GM12875 (cell line): ENCODE measurements around the gene TRPV6.

Experiments
- H3K4me3 ChIP-seq: one replicate; pipeline ENCODE4 v1.5.1; 2011; ENCODE audit warnings: low read depth, low read length, control low read depth
- CTCF ChIP-seq: IDR thresholded peaks from 2 replicates; pipeline ENCODE4 v1.5.1; 2011; ENCODE audit warnings: low read depth, mild to moderate bottlenecking, control low read depth, inconsistent platforms, low read length, moderate library complexity, borderline replicate concordance; ENCODE audit not compliant: insufficient read depth

Gene TRPV6

GRCh38 chr7:142885311-142886230, at the start of gene TRPV6:
Gene TRPV6 (minus strand): TSS chr7:142885745.
- TF ChIP-seq CTCF: no peak
- no peak within 1 kb of the TSS for H3K4me3 ChIP-seq

DNA sequence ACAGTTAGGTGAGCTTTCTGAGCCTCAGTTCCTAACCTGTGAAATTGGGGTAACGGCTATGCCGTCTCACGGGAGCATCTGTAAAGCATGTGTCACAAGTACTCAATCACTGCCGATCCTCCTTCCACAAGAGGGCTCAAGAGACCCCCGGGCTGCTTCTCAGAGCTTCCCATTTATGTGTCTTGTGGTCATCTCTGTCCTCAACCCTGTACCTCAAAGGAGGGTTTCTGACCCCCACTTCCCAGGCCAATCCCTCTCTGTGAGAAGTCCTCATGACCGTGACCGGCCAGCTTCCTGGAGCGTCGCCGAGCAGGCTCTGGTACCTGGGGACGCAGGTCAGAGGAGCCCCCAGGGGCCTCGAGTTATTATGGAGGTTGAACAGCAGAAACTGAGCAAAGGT, 48.5 kb upstream of the TRPV6 start:
- no peak overlapping the region for H3K4me3 ChIP-seq
- no peak for TF ChIP-seq CTCF

GRCh38 chr7:142933624-142934023, 48.1 kb upstream of the TRPV6 start, which contains the start of gene TRPV5:
Gene TRPV5 (minus strand): TSS chr7:142933746. CDS start chr7:142933459, 287 bp downstream.
- H3K4me3 ChIP-seq: no peak within 1 kb of the TSS
- TF ChIP-seq CTCF: no peak

- TF ChIP-seq CTCF: no peak
- no peak overlapping the region for H3K4me3 ChIP-seq
Measured at GRCh38 chr7:142933092-142933475, 47.5 kb upstream of the TRPV6 start.

- H3K4me3 ChIP-seq: no peak overlapping the region
- TF ChIP-seq CTCF: no peak
Measured at GRCh38 chr7:142932386-142933091, 47.0 kb upstream of the TRPV6 start.

DNA sequence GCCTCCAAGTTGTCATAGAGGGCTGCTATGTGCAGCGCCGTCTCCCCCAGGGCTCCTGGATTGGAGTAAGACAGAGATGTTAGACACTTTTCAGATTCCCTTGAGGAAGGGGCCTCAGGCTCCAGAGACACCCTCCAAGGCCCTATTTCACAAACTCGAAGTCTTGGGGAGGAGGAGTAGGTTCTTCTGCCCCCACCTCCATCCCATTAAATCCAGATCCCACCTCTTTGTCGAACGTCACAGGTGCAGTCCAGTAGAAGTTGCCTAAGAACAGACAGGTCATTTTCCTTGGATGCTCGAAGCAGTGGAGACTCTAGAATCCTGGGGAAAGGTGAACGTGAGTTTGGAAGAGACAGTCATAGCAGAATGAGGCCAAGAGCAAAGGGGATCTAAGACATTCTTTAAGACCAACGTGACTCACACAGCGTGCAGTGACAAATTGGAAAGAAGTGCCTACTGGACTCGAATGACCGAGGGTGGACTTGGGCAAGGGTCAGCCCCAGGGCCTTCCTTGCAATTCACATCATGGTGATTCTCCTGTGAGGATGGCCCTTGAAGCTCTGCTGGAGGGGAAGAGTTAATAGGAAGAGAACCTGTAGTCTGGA, 44.7 kb upstream of the TRPV6 start:
- no peak overlapping the region for H3K4me3 ChIP-seq
- no peak for TF ChIP-seq CTCF
